Measurements from ENCODE around the gene FRMD4A.
"Not testable (repeated sequence)": the region's sequence is repeated elsewhere in the genome, so short reads cannot be mapped to it uniquely, and the experiment has no call there.

FRMD4A gene

DNA sequence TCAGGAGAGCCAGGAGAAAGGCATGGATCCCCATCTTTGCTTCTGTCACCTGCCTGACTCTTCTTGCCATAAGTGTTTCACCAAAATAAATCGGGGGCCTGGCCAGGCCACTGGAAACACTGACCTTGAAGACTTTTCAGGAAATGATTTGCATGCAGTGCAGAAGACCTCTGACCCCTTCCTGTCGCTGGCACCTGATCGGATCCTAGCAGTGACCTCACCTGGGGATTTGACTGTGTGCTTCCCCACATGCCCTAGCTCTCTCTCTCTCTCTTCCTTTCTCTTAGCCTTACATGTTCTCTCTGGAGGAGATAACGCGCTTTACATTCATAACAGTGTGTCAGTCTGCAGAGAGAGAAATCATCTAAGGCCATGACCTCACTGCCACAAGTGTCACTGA lies 500.9 kb downstream of the FRMD4A start:
- DNase-seq, result no peak

DNA sequence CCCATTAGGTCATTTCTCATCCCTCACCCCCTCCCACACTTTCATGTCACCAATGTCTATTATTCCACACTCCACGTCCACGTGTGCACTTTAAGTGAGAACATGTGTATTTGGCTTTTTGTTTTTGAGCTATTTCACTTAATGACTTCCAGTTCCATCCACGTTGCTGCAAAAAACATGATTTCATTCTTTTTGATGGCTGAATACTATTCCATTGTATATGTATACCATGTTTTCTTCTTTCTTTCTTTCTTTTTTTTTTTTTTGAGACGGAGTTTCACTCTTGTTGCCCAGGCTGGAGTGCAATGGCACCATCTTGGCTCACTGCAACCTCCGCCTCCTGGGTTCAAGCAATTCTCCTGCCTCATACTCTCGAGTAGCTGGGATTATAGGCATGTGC lies 502.4 kb downstream of the FRMD4A start:
- DNase-seq, result not testable (repeated sequence)

DNA sequence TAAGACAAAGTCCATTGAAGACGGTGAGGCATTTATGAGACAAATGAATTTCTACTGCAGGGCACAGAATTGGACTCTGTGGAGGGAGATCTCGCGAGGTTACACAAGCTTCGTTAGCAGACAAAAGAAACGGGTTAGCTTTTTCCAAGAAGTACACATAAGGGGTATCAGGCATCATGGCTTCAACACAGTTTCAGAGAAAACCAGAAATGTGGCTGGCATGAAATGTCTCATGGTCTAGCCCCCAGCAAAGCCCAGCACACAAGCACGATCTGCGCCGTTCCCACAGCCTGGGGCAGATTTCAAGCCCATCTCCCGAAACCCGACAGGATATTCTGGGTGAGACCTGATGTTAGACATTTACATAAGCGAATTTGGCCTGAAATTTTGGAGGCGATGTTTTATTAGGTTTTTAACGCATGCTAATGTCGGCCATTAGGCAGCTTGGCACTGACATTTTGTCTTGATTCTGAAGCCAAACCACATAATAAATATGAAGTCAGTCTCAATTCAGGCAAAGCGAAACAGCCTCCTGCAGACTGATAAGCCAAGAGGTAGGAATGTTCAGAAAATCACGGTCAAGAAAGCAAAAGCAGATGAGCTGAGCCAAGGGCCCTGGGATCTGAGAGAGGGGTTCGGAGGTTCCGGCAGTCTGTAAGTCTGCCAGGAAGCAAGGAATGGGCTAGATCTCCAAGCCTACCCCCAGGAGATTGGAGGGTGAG lies 503.5 kb downstream of the FRMD4A start:
- no peak for DNase-seq

DNA sequence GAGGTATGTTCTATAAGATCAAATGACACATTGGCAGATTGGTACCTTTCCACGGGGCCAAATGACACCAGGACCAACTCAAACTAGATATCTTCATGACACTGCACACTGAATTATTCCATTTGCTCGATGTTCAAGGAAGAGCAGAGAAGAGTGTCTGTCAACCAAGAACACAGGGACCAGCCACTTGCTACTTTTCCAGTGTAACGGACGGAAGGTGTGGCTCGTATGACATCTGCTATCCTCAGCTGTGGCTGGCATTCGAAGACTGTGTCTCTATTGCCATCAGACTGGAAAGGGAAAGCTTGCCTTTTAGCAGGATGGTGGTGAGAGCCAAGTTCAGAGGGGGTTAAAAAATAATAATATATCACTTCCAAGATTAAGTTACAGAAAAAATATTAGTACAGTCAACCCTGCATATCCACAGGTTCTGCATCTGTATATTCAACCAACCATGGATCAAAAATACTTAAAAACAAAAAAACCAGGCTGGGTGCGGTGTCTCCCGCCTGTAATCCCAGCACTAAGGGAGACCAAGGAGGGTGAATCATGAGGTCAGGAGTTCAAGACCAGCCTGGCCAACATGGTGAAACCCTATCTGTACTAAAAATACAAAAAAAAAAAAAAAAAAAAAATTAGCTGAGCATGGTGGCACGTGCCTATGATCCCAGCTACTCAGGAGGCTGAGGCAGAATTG lies 506.9 kb downstream of the FRMD4A start:
- DNase-seq, result no peak

DNA sequence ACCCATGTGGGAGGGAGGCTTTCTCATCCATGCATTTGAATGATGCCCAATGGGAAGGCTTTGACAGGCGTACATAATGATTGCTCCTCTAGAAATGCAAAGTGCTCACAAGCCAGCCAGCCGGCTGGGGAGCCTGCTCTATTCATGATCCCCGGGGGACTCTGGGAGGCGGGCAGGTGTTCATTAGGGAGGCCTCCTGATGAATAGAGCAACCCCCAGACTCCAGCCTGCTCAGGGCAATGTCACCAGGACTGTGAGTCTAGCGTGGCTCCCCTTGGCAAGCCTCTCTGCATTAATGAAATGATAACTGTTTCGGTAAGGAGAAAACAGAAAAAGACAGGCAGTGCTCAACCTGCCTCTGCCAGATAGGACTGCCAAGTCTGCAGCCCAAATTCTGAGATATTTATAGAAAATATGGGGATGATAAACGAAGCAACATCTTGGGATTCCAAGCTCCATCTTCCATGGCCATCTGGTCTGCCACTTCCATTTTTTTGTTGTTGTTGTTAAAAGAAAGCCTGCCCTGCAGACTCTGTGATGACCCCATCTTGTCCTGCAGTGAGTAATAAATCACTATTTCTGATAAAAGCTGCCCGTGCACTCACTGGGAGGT lies 507.5 kb downstream of the FRMD4A start:
- peak; percentile 54 for DNase-seq

DNA sequence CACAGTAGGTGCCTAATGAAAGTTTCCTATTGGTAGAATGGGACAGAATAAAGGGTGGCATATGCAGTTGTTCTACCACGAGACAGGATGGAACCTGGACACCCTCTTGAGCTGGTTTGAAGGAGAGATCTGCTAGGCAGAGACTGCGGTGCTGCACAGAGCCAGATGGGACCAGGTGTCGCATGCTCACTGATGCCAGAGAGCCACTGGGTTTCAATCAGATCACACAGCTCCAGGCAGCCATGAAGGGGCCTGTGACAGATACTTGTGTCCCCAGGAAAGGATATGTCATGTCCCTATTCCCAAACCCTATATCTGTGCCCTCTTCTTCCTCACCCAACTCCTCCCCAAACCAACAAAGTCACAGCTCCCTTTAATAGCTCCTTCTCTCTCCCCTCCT lies 508.2 kb downstream of the FRMD4A start:
- no peak for DNase-seq

DNA sequence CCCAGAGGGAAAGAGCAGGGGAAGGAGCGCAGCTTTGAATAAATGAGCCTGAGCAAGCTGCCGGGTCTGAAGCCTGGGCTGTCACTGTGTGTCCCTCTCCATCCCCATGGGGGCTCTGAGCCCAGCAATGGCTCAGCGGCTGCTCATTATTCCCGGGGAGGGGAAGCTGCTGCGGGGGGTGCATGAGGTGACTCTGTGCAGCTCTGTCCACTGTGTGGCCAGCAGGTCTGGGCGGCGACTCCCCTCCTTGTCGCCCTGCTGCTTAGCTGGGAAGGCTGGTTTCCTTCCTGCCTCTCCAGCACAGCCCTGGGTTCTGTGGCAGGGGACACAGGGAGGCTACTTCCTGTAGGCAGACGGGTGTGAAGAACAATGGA lies 509.8 kb downstream of the FRMD4A start:
- no peak for DNase-seq

DNA sequence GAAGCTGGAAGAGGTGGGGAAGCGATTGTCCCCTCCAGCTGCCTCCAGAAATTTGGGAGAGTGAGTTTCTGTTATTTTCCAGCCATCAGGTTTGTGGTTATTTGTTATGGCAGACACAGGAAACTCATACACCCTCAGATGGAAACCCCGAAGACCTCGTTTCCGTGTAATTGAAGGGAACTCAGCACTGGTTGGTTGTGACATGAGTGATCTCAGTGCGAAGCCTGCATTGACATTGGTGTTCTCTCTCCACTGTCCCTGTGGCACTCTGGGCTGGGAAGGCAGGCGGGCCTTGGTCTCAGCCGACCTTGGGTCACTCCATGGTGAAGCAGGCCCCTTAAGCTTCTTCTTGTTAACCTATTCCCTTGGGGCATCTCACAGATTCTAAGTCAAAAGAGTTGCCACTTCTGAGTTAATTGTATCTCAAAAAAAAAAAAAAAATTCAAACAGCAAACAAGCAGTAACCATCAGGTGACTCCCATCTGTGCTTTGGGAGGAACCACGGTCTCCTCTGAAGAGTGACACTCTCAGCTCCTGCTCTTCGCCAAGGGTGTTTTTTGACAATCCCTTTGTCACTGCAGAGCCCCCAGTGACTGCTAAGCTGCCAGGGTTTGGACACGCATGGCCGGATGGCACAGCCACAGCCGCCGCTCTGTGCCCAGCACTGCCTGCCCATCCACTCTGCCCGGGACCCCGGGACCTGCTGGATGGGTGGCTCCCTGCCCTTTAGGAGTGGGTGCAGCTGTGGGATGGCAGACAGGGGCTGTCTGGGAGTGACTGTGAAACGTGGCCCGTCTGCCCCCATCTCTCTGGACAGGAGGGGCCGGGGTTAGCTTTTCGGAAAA lies 510.4 kb downstream of the FRMD4A start:
- DNase-seq, result no peak

DNA sequence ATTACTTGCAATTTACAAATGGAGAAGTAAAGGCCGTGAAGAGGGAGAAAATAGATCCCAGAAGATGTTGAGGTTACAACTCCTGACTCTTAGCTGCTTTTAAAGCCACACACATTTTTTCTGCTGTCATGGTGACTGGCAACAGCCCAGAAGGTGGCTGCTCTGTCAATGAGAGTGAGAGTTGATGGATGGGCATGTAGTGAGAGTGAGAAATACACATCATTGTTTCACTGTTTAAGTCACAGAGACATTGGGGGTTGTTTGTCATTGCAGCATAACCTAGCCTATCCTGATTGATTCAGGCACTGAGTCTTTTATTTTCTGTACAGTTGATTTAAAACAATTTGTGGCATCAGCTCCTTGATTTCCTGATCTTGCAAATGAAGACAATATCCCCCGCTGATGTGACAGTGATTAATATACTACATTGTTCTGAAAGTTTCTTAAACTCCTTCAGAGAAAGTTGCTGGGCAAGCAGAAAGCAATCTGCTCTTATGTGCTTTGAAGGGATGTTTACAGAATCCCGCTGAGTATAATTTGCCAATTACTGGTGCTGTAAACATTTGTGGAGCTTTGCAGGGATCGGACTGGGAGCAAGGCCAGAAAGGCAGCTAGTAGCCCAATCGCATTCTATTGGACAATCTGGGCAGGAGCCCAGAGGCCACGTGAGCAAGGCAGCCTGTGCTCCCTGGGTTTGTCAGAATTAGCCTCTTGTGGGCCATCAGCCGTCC lies 514.4 kb downstream of the FRMD4A start:
- peak; percentile 72 for DNase-seq

DNA sequence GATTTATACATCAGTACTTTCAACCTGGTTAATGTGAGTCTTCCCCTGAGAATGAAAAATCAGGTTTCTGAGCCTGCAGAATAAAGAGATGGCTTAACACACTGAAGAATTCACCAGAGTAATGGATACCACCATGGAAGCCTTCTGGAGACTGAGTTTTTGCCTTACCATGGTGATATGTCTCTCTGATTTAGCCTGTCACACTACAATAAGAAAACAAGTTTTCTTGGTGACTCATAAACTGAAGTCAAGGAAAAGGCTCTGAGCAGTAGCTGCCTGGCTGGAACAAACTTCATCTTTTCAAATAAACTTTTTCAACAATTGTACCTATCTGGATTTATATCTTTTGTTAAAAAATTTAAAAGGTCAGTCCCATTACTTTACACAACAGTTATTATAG lies 515.0 kb downstream of the FRMD4A start:
- DNase-seq, result no peak

DNA sequence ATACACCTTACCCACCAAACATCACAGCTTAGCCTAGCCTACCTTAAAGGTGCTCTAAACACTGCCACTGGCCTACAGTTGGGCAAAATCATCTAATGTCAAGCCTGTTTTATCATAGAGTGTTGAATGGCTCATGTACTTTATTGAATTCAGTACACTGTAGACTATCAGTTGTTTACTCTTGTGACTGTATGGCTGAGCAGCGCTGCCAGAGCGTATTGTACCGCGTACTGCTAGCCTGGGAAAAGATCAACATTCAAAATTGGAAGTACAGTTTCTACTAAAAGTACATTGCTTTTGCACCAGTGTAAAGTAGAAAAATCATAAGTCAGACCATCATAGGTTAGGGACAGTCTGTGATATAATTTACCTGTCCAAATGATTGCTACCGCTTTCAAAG lies 517.2 kb downstream of the FRMD4A start:
- no peak for DNase-seq

DNA sequence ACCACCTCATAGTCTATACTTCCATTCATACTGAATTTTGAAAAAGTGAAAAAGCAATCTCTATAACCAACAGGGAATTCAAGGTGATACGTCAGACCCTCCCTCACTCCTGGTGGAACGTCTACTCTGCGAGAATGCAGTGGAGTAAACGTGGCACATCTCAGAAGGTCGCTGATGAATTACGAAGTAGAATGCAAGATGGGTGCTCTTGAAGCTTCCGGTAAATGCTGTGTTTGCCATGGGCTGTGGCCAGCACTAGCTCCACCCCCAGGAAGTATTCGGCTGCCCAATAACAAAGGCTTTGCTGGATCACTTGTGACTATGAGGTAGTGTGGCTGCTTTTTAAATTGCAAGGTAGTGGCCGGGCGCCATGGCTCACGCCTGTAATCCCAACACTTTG lies 517.9 kb downstream of the FRMD4A start:
- no peak for DNase-seq

DNA sequence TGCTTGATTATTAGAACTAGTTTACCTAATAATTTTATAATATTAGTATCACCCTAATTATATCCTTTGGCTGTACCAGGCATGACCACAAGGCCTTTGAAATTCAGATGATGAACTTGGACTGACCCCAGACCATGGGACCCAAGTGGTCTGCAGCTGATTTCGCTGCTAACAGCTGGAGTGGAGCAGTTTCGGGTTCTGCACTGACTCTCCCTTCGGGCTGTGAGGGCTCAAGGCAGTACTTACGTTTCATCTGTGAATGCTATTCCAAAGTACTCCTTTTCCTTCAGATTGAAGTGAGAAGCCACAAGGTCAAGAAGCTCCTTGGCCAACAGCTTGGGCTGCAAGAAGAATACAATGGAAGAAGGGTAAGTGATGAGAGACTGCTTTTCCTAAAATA lies 520.2 kb downstream of the FRMD4A start:
- DNase-seq, result no peak

DNA sequence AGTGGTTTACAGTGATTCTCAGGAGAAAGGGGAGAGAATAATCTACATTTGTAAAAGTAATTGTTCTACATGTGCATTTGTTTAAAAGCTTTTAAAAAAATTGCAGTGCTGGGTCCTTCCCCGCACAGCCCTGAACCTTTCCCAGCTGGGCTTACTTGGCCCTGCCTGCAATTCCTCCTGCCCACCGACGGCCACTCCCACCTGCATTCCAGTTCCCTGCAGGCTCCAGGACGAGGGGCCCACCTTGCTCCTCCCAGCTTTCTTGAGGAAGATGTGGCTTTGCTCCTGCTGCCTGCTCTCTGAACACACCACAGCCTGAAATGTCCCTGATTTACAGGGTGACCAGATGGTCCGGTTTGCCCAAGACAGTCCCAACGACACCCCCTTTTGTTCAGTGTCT lies 521.3 kb downstream of the FRMD4A start:
- no peak for DNase-seq

DNA sequence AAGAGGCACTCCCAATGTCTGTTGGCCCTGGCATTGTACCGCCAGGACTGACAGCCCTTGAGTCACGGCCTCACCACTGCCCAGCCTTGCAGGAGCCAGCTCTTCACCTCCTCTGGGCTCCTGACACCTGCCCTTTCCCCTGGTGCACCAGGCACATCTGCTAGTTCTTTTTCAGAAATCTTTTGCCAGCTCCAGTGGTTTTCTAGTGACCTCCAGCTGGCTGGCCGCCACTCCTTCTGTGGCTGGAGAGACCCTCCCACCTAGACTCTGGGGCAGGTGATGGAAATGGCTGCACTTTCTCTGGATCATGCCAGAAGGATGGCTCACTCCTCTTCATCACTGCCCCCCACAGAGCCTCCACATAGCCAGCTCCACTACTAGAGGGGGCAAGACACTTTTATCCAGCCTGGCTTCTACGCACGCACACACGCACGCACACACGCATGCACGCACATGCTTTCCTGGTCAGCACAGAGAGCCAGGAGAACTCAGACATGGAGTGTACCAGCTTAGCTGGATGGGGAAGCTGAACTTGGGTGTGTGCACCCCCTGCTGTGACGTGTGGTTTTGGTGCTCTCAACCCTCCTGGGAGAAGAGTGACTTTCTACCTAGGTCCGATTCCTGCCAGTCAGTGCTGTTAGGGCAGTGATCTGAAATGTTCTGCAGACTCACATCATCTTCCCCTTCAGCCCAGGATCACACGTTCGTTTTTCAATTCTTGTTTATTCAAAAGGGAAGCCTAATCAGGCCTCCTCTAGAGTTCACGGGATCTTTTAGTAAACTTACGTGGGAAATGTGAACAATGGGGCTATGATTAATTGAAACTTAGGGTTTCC lies 522.0 kb downstream of the FRMD4A start:
- no peak for DNase-seq

DNA sequence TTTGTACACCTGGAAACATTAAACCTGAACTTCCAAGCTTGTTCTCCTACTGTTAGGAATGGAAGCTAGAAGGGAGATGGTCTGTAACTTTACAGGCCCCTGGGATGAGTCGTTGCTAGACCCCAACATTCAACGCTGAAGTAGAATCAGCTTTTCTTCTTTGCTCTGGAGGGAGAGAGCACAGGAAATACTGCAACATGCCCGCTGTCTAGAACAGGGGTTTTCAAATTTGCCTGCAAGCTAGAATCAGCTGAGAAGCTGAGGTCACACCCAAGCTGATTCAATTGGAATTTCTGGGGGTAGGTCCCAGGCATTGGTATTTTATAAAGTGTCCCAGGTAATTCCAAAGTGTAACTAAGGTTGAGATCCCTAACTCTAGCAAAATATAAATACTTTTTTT lies 524.3 kb downstream of the FRMD4A start:
- DNase-seq, result no peak

DNA sequence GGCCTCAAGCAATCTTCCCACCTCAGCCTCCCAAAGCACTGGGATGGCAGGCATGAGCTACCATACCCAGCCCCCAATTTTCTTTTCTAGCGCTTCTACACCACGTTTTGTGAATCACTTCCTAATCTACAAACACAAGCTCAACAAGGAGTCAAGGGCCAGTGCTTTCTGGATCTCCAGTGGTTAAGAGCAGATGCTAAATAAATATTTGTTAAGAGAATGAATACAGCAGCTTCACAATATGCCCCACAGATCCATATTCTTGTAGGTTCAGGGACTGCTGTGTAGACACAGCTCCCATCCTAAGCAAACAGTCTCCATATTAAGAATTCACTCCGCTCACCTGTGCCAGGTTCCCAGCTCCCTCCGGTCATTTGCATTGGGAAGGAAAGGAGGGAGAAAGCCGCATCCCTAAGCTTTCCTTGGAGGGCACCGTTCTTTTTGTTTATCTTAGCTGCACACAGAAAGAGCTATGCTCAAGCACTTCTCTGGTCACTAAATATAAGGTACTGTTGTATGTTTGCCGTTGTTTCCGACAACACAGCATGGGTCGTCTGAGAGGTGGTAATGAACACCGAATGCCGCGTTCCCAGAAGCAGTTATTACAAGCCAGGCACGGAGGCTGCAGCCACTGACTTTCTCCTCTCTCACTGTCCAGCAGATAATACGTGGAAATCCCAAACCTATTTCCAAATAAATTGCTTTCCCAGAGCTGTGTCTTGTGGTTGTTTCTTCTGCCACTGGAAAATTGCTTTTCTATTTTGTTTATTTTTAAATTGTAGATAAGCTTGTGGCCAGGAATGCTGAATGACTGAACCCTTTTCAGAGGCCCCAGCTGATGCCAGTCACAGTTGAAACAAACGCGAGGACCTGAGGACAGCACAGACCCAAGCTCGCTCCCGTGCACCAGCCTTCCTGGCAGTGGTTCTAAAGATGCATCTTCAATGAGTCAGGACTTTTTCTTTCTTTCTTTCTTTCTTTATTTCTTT lies 526.9 kb downstream of the FRMD4A start:
- peak; percentile 72 for DNase-seq

DNA sequence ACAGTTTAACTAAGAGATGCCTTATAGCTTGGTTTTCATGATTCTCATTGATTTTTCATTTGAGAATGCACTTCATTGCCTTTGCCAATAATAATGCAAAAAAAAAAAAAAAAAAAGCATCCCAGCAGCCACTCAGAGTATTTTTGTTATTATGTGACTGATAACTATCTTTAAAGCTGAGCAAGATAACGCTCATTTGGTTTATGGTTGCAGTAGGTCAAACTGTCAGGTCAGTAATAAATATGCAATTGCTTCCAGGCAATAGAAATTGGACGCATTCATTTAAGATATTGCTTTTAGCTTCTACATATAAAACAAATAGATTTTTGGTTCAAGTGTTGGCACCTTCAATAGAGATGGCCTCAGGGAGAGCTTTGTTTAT lies 528.8 kb downstream of the FRMD4A start:
- DNase-seq, result no peak

DNA sequence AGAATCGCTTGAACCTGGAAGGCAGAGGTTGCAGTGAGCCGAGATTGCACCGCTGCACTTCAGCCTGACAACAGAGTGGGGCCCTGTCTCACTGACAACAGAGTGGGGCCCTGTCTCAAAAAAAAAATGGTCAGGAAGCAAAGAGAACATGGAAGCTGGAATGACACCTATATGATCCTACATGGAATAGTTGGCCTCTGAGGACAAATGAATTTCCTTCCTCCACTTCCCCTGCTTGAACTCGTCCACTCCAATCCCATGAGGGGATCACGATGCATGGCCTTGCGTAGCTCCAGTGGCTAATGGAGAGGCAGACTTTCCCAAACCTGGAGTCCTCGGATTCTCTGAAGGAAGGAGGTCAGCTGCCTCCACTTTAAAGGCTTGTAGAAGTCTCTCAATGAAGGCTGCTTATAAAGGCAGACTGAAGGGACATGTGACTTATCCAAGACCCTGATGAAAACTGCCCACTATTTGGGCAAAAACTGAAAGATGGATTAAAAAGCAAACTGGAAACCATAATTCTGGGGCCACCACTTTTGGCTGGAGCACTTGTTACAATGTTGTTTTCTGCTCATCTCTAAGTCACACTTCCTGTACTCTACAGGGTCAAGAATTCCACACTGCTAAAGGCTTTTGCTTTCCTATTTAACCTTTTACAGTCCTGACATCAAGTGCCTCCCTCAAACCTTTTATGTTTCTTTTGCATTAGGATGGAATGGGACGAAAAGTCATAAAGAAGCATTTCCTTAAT lies 529.4 kb downstream of the FRMD4A start:
- no peak for DNase-seq

DNA sequence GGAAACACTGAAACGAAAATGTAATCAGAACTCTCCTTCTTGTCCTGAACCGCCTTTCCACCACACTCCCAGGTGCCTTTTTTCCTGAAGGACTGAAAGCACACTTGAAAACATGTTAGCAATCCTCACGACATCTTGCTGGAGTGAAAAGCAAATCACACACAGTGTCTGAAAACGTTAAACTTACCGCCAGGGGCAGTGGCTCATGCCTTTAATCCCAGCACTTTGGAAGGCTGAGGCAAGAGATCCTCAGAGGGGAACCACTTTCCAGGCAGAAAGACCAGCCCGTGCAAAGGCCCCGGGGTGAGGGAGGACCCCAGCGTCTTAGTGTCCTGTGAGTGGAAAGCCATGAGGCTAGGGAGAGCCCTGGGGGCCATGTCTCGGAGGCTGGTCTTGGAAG lies 533.6 kb downstream of the FRMD4A start:
- DNase-seq, result no peak

Measured in NCI-H1092 (cell line).